ENCODE results near the gene S100A9. TPM values are rescaled to one million over a fixed set of nuclear protein-coding genes. Genes with fewer than 3 reads are reported as not detected.
"Not testable (repeated sequence)": the region's sequence is repeated elsewhere in the genome, so short reads cannot be mapped to it uniquely, and the experiment has no call there.

S100A9 gene
- total RNA-seq, 1 experiment from 2014 or later: 1.8 TPM

DNA sequence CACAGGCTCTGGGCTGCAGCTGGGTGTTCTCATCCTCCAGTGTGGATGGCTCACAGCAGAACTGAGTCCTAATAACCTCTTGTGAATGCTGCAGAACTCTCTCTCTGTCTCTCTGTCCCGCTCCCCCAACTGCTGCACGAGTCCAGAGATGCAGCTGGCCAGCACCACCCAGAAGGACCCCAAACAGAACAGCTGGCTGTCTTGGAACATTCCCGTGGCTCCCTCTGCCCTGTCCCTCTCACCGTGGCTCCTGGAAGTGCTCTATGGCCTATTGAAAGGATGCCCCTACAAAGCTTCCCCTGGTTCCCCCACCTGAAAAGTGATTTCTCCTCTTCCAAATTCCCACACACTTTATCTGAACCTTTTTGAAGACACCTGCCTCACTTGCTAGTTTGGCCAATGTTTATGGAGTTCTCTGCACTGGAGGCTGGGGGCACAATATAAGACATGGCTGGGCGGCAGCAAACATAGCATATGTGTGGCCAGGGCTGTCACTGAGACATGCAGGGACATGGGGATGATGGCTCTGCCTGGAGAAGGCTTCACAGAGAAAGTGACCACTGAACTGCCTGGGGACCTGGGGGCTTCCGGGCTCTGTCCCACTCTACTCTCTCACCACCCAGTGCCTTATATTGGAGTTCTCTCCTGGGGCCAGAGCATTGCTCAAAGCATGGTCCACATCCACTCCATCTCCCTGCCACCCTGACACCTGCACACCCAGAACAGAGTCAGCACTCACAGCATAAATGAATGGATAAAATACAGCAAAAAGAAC is 48.4 kb downstream of the S100A9 start:
- DNase-seq (ENCODE audit: low spot score): not testable (repeated sequence)

DNA sequence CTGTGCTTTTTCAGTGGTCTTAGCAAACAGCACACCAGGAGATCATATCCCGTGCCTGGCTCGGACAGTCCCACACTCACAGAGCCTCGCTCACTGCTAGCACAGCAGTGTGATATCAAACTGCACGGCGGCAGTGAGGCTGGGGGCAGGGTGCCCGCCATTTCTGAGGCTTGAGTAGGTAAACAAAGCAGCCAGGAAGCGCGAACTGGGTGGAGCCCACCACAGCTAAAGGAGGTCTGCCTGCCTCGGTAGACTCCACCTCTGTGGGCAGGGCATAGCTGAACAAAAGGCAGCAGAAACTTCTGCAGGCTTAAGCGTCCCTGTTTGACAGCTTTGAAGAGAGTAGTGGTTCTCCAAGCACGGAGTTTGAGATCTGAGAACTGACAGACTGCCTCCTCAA is 49.6 kb downstream of the S100A9 start:
- not testable (repeated sequence) for DNase-seq (ENCODE audit: low spot score)

Small RNA genes lying within 50 kb of the gene (small RNA-seq; reads per million reads assigned to genes)
- gene RNU6-160P (not detected), gene S100A15A (not detected)

Other genes starting within 250 kb of the S100A9 start
- not detected in 2 replicates for gene SPRR2F, start 244.3 kb upstream of the S100A9 start, total RNA-seq (2014; rRNA removed; shearing (Covaris generic))
- not detected in 2 replicates for gene SPRR2G, start 207.0 kb upstream of the S100A9 start, total RNA-seq (2014; rRNA removed; shearing (Covaris generic))
- gene LELP1, start 154.4 kb upstream of the S100A9 start, total RNA-seq (2014; rRNA removed; shearing (Covaris generic)): not detected in 2 replicates
- gene PRR9, start 140.3 kb upstream of the S100A9 start, total RNA-seq (2014; rRNA removed; shearing (Covaris generic)): not detected in 2 replicates
- gene LORICRIN, start 98.2 kb upstream of the S100A9 start, total RNA-seq (2014; rRNA removed; shearing (Covaris generic)): not detected in 2 replicates
- gene PGLYRP3, start 44.9 kb upstream of the S100A9 start, total RNA-seq (2014; rRNA removed; shearing (Covaris generic)): not detected in 2 replicates
- not detected in 2 replicates for gene PGLYRP4, start 9.0 kb upstream of the S100A9 start, total RNA-seq (2014; rRNA removed; shearing (Covaris generic))
- gene S100A12, start 17.8 kb downstream of the S100A9 start, total RNA-seq (2014; rRNA removed; shearing (Covaris generic)): not detected in 2 replicates
- not detected in 2 replicates for gene S100A8, start 33.2 kb downstream of the S100A9 start, total RNA-seq (2014; rRNA removed; shearing (Covaris generic))
- not detected in 2 replicates for gene S100A7A, start 58.7 kb downstream of the S100A9 start, total RNA-seq (2014; rRNA removed; shearing (Covaris generic))
- gene S100A7, start 102.8 kb downstream of the S100A9 start, total RNA-seq (2014; rRNA removed; shearing (Covaris generic)): not detected in 2 replicates
- 2,272 and 2,428 TPM in 2 replicates for gene S100A6, start 178.1 kb downstream of the S100A9 start, total RNA-seq (2014; rRNA removed; shearing (Covaris generic))
- 4.0 and 9.8 TPM in 2 replicates for gene S100A5, start 183.1 kb downstream of the S100A9 start, total RNA-seq (2014; rRNA removed; shearing (Covaris generic))
- gene S100A4, start 188.0 kb downstream of the S100A9 start, total RNA-seq (2014; rRNA removed; shearing (Covaris generic)): 694 and 702 TPM in 2 replicates
- gene S100A3, start 191.4 kb downstream of the S100A9 start, total RNA-seq (2014; rRNA removed; shearing (Covaris generic)): 2.6 and 4.9 TPM in 2 replicates
- gene S100A2, start 208.0 kb downstream of the S100A9 start, total RNA-seq (2014; rRNA removed; shearing (Covaris generic)): 17.9 and 26.4 TPM in 2 replicates

Measured in HT-29 (cell line).